Mucosa of descending colon (tissue), 3 donors: Measurements from ENCODE around the gene BDKRB2. TPM values are rescaled to one million over a fixed set of nuclear protein-coding genes. Genes with fewer than 3 reads are reported as not detected.
A peak's percentile ranks its signal among the peaks of the same experiment; 100 is the strongest.

ENCODE experiments used
- ATAC-seq: fragments of 200-7000 bp; cut with Tn5 transposase; one replicate; pipeline ENCODE4 v1.9.1; 2020; ENCODE audit warnings: mild to moderate bottlenecking, moderate library complexity
- DNase-seq, 3 donors: peaks; one replicate each; pipeline ENCODE4 v3.0.0-alpha.2; 2020
- H3K36me3 ChIP-seq: fragments of 200-600 bp; one replicate; pipeline ENCODE4 v1.8.0; 2021; ENCODE audit warnings: low read depth, mild to moderate bottlenecking
- H3K4me1 ChIP-seq: fragments of 200-600 bp; one replicate; pipeline ENCODE4 v1.8.0; 2021; ENCODE audit warnings: low read depth, mild to moderate bottlenecking
- H3K4me3 ChIP-seq: fragments of 200-600 bp; one replicate; pipeline ENCODE4 v1.8.0; 2021; ENCODE audit warnings: mild to moderate bottlenecking
- H3K9me3 ChIP-seq: fragments of 200-600 bp; one replicate; pipeline ENCODE4 v1.8.0; 2021; ENCODE audit warnings: mild to moderate bottlenecking
- intact Hi-C, 2 donors: fragments of 100-400 bp; cut with DNase I in 1 of 2; cut with micrococcal nuclease in 1 of 2; formaldehyde crosslinking; loops; one replicate each; pipeline versions ENCODE4 v1.11.0 to v1.11.1; 2022; cut with DNase I, micrococcal nuclease
- total RNA-seq, 3 donors: library from RNA; stranded (reverse); fragmentation: NEBNext Ultra II Directional in 2 of 3; extraction: Animal tissue kit (Norgen Biotek cat#: 25700) in 2 of 3; gene quantifications; one replicate each; pipeline versions ENCODE4 v1.2.1 to v1.2.4, GENCODE V29; 2021 to 2023
- TF ChIP-seq, protein P1 (sequence below): fragments of 200-600 bp; IDR thresholded peaks from one replicate; pipeline ENCODE4 v1.8.0; 2022; ENCODE audit warnings: antibody characterized with exemption, mild to moderate bottlenecking
- donor health status: DM: no; HTN: no; CAD: no; lungs with moderate emphysema.
- donor health status: DM: no; HTN: no; CAD: no.
- donor health status: DM: no; HTN: yes; CAD: no.

The BDKRB2 gene
- total RNA-seq, 3 donors from 2014 or later, result 18.7 to 38.6 (median 25.4) TPM

DNA sequence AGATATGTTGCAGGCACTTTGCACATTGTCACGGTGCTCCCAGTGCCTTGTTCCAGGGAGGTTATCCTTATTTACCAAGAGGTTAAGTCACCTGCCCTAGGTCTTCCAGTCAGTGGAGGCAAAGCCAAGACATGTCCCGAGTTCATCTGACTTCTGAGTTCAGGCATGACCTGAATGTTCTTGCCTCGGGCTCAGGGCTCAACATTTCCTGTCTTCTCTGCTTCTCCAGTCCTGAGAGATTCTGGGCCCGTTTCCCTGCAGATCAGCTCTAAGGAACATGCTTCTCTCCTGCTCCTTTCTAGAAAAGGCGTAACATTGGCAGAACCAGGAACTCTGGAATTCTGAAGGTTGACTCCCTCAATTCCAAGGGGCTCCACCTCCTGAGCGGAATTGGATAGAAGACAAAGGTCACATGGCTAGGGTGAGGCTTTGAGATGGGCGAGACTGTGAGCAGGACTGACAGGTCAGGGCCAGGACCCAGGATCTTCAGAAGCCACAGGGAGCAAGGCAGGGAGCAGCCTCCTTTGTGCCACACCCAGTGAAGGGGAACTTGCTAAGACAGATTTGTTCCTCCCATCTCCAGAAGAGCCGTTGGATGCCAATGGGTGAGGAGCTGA is 19.9 kb downstream of the BDKRB2 start:
- peak in 2 of 3 donors; percentile 68 to 69 for DNase-seq
- Histone ChIP-seq H3K36me3 (no peaks in the 10 kb centered on the region), H3K4me1 (peaks cover 24% of the 10 kb centered on the region), H3K4me3 (no peak overlapping the region), H3K9me3 (no peaks in the 10 kb centered on the region)
- TF ChIP-seq, protein P1, sequence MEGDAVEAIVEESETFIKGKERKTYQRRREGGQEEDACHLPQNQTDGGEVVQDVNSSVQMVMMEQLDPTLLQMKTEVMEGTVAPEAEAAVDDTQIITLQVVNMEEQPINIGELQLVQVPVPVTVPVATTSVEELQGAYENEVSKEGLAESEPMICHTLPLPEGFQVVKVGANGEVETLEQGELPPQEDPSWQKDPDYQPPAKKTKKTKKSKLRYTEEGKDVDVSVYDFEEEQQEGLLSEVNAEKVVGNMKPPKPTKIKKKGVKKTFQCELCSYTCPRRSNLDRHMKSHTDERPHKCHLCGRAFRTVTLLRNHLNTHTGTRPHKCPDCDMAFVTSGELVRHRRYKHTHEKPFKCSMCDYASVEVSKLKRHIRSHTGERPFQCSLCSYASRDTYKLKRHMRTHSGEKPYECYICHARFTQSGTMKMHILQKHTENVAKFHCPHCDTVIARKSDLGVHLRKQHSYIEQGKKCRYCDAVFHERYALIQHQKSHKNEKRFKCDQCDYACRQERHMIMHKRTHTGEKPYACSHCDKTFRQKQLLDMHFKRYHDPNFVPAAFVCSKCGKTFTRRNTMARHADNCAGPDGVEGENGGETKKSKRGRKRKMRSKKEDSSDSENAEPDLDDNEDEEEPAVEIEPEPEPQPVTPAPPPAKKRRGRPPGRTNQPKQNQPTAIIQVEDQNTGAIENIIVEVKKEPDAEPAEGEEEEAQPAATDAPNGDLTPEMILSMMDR, result no peak
- intact Hi-C loops, result no loop called here
- ATAC-seq, result peak; percentile 87

DNA sequence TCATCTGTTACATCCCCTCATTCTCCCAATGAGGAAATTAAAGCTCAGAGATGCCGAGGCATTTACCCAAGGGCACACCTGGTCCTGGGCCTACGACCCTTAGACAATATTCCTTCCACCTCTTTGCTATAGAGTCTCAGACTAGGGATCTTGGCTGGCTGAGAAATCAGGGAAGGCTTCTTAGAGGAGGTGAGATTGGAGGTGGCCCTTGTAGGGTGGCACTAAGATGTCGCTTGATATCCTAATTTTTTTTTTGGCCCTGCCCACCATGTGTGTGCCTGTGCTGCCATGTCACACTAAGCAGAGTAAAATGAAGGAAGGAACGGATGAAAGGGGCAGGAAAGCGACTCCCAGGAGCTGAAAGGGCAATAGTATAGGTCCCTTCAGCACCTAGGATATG is 20.6 kb downstream of the BDKRB2 start:
- intact Hi-C loops, result no loop called here
- DNase-seq (no peak), ATAC-seq (no peak)
- H3K4me3 ChIP-seq, result no peak overlapping the region
- no peaks in the 10 kb centered on the region for H3K9me3 ChIP-seq
- TF ChIP-seq, protein P1, result no peak
- H3K36me3 ChIP-seq, result no peaks in the 10 kb centered on the region
- H3K4me1 ChIP-seq, result peaks cover 24% of the 10 kb centered on the region

DNA sequence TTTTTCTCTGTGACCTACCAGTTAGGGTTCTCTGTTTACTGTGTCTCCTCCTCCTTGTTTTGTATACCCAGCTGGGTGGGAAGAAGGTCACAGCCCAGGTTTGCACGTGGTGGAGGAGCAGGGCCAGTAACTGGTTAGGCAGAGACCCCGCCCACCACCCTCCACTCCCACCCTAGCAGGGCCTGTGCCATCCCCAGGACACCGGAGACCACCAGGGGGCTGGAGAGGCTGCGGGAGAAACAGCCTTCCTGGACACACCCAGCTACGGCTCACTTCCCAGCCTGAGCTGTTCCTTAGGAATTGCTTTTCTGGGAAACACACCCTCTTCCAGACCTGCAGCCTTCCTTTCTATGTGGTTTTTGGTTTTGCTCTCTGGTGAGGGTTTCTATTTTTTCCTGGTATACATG is 21.1 kb downstream of the BDKRB2 start:
- no peaks in the 10 kb centered on the region for H3K9me3 ChIP-seq
- H3K4me3 ChIP-seq, result no peak overlapping the region
- no peaks in the 10 kb centered on the region for H3K36me3 ChIP-seq
- DNase-seq (peak; percentile 73 to 81 (median 80)), ATAC-seq (peak; percentile 65)
- TF ChIP-seq, protein P1, result no peak
- intact Hi-C loops, result no loop called here
- peaks cover 24% of the 10 kb centered on the region for H3K4me1 ChIP-seq

DNA sequence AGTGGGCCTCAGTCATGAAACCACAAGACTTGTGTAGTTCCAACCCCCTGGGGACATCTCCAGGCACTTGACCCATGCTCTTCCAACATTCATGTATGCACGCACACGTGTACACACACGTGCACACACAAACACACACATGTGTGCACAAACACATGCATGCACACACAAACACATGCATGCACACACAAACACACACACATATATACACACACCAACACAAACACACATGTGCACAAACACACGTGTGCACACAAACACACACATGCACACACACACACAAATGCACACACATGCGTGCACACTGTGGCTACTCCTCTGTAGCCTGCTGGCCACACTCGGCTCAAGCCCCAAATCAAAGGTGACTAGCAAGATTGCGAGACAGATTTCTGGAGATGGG is 22.8 kb downstream of the BDKRB2 start:
- Histone ChIP-seq H3K4me1 (peaks cover 24% of the 10 kb centered on the region), H3K9me3 (no peaks in the 10 kb centered on the region), H3K36me3 (no peaks in the 10 kb centered on the region), H3K4me3 (no peak overlapping the region)
- no peak for DNase-seq
- intact Hi-C loops, result no loop called here
- no peak for ATAC-seq
- TF ChIP-seq, protein P1, result no peak

DNA sequence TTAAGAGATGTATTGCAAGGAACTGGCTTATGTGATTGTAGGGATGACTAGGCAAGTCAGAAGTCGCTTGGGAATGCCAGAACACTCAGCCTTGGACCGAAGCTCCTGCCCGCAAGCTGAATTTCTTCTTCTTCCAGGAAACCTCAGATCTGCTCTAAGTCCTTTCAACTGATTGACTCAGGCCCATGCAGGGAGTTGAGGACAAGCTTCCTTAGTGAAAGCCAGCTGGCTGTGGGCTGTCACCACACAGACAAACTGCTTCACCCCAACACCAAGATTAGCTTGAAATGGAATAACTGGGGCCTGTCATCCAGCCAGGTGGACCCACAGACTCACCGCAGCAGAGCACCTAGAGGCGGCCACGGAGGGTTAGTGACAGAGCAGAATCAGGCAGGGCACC is 24.7 kb downstream of the BDKRB2 start:
- ATAC-seq, result no peak
- intact Hi-C loops, result no loop called here
- Histone ChIP-seq H3K9me3 (no peaks in the 10 kb centered on the region), H3K4me3 (no peak overlapping the region), H3K4me1 (peaks cover 23% of the 10 kb centered on the region), H3K36me3 (no peaks in the 10 kb centered on the region)
- no peak for DNase-seq
- TF ChIP-seq, protein P1, result no peak

DNA sequence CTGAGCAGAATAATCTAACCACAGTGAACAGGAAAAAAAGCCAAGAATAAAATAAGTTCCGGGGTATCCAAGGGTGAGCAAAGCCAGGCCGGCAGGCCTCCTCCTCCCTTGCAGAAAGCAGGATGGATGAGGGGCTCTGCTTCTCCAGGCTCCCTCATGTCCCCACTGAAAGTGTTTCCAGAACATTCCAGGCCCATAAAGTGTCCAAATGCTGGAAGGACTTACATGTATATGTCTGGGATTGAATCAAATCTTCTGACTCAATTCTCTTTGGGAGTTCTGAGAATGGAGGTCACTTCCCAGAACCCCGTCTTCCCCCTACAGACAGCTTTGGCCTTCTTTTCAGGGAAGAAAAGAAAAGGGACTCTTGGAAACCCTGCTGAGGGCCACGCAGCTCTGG is 26.4 kb downstream of the BDKRB2 start:
- no peak overlapping the region for H3K4me3 ChIP-seq

More for the DNA sequence above, 26.4 kb downstream of the BDKRB2 start:
- TF ChIP-seq, protein P1, result no peak
- H3K36me3 ChIP-seq, result no peaks in the 10 kb centered on the region
- ATAC-seq (no peak), DNase-seq (no peak)
- H3K9me3 ChIP-seq, result no peaks in the 10 kb centered on the region
- peaks cover 7% of the 10 kb centered on the region for H3K4me1 ChIP-seq
- intact Hi-C loops, result no loop called here
